B cell (primary cell): ENCODE measurements around the gene DENND1C. TPM values are rescaled to one million over a fixed set of nuclear protein-coding genes. Genes with fewer than 3 reads are reported as not detected.

ENCODE experiments used
- ATAC-seq: fragments of 200-7000 bp; cut with Tn5 transposase; one replicate; pipeline ENCODE4 v1.10.0; 2021; ENCODE audit warnings: low read depth, mild to moderate bottlenecking, moderate number of reproducible peaks, moderate library complexity
- CTCF ChIA-PET: fragments of 350-600 bp; sonication (Branson Sonifier 250); formaldehyde crosslinking; loops from one replicate; lab custom pipeline; 2021; ENCODE audit warnings: antibody characterized with exemption, inconsistent platforms; lab: Charles Lee
- POLR2A ChIA-PET: fragments of 350-600 bp; sonication (Branson Sonifier 250); formaldehyde crosslinking; loops from one replicate; lab custom pipeline; 2021; ENCODE audit warnings: antibody characterized with exemption; lab: Charles Lee
- DNase-seq: peaks from one replicate; pipeline ENCODE4 v3.0.0; 2013
- H2AFZ ChIP-seq: 2 replicates; pipeline ENCODE4 v1.6.1; 2012; ENCODE audit warnings: mild to moderate bottlenecking, low read depth, low read length; ENCODE audit not compliant: insufficient read depth, poor library complexity, severe bottlenecking
- H3K27ac ChIP-seq, 2 donors: 1 replicate in 1 of 2; 2 replicates in 1 of 2; pipeline ENCODE4 v1.5.1; 2012 to 2013; ENCODE audit warnings: low read length in 2 of 2, mild to moderate bottlenecking in 2 of 2, moderate library complexity in 1 of 2
- H3K27me3 ChIP-seq, 4 experiments: fragments of 200-600 bp in 1 of 4; sonication (generic) in 1 of 4; replicated peaks in 1 of 4; 1 replicate in 2 of 4; 2 replicates in 2 of 4; pipeline versions ENCODE4 v1.6.1 to v1.7.0; 2013 to 2016; ENCODE audit warnings: low read length in 3 of 4, mild to moderate bottlenecking in 2 of 4, mixed read lengths in 1 of 4, moderate library complexity in 1 of 4; ENCODE audit not compliant: insufficient read depth in 4 of 4, control insufficient read depth in 3 of 4; ENCODE audit errors: control extremely low read depth in 1 of 4
- H3K36me3 ChIP-seq, 2 experiments: replicated peaks in 1 of 2; 1 replicate in 1 of 2; 2 replicates in 1 of 2; pipeline versions ENCODE4 v1.6.1 to v1.7.1; 2013; ENCODE audit warnings: low read length in 1 of 2; ENCODE audit not compliant: insufficient read depth in 2 of 2, control insufficient read depth in 1 of 2; ENCODE audit errors: control extremely low read depth in 1 of 2, extremely low read depth in 1 of 2
- H3K4me1 ChIP-seq, 2 donors: fragments of 200-600 bp in 1 of 2; sonication (generic) in 1 of 2; 1 replicate in 1 of 2; 2 replicates in 1 of 2; pipeline versions ENCODE4 v1.5.1 to v1.6.1; 2013 to 2017; ENCODE audit warnings: low read length in 2 of 2; ENCODE audit not compliant: control insufficient read depth in 2 of 2, insufficient read depth in 2 of 2
- H3K4me2 ChIP-seq: replicated peaks from 2 replicates; pipeline ENCODE3; 2012; ENCODE audit warnings: mild to moderate bottlenecking, low read depth, low read length; ENCODE audit not compliant: poor library complexity, severe bottlenecking
- H3K4me3 ChIP-seq, 5 experiments: fragments of 200-600 bp in 1 of 5; sonication (generic) in 1 of 5; 1 replicate in 3 of 5; 2 replicates in 2 of 5; pipeline versions ENCODE4 v1.5.1 to v1.7.0; 2011 to 2016; ENCODE audit warnings: low read length in 4 of 5, mild to moderate bottlenecking in 4 of 5, low read depth in 2 of 5, control low read depth in 1 of 5, moderate library complexity in 1 of 5; ENCODE audit not compliant: insufficient read depth in 1 of 5; ENCODE audit errors: control extremely low read depth in 1 of 5, extremely low read depth in 1 of 5
- H3K79me2 ChIP-seq: fragments of 200-600 bp; sonication (generic); one replicate; pipeline ENCODE4 v1.6.0; 2016; ENCODE audit warnings: low read length; ENCODE audit not compliant: control insufficient read depth, insufficient read depth
- H3K9ac ChIP-seq: fragments of 200-600 bp; sonication (generic); 2 replicates; pipeline ENCODE4 v1.6.1; 2017; ENCODE audit warnings: mild to moderate bottlenecking, low read length, moderate library complexity
- H3K9me3 ChIP-seq, 3 donors: one replicate each; pipeline versions ENCODE4 v1.6.1 to v1.7.1; 2013; ENCODE audit warnings: low read length in 2 of 3; ENCODE audit not compliant: control insufficient read depth in 2 of 3, insufficient read depth in 1 of 3; ENCODE audit errors: control extremely low read depth in 1 of 3
- H4K20me1 ChIP-seq: 2 replicates; pipeline ENCODE4 v1.6.0; 2012; ENCODE audit warnings: mild to moderate bottlenecking, low read length; ENCODE audit not compliant: insufficient read depth, control insufficient read depth, poor library complexity, severe bottlenecking
- H3K27ac Mint-ChIP-seq: one replicate; pipeline ENCODE4 v1.8.0; 2021; ENCODE audit warnings: mixed read lengths
- H3K27me3 Mint-ChIP-seq: one replicate; pipeline ENCODE4 v1.8.0; 2021; ENCODE audit warnings: mixed read lengths
- H3K4me1 Mint-ChIP-seq: one replicate; pipeline ENCODE4 v1.8.0; 2021; ENCODE audit warnings: mixed read lengths
- H3K4me3 Mint-ChIP-seq: one replicate; pipeline ENCODE4 v1.8.0; 2021; ENCODE audit warnings: mixed read lengths
- H3K9me3 Mint-ChIP-seq: one replicate; pipeline ENCODE4 v1.8.0; 2022; ENCODE audit warnings: mixed read lengths; ENCODE audit not compliant: insufficient read depth
- CTCF ChIP-seq: fragments of 200-600 bp; IDR thresholded peaks from one replicate; pipeline ENCODE4 v1.8.0; 2022; ENCODE audit warnings: antibody characterized with exemption, mild to moderate bottlenecking
- EZH2 ChIP-seq: IDR thresholded peaks from 2 replicates; pipeline ENCODE4 v1.6.1; 2012; ENCODE audit warnings: borderline replicate concordance, low read depth, mild to moderate bottlenecking, moderate library complexity, low read length; ENCODE audit not compliant: insufficient read depth, poor library complexity, severe bottlenecking
- WGBS: methylation state at CpG from one replicate; pipeline ENCODE4 v1.1.5; 2013; ENCODE audit warnings: missing lambda C conversion rate; ENCODE audit not compliant: insufficient coverage; 5-methylcytosine and 5-hydroxymethylcytosine counted together
- intact Hi-C: fragments of 100-400 bp; cut with micrococcal nuclease; formaldehyde crosslinking; loops from one replicate; pipeline ENCODE4 v1.10.0; 2022
- polyA plus RNA-seq: library from polyadenylated mRNA; depleted of rRNA; stranded (reverse); fragments of >200 nt; gene quantifications from 2 replicates; pipeline ENCODE4 v1.2.3, GENCODE V29; 2012
- total RNA-seq, 2 donors: library from RNA; stranded (reverse); fragments of 120-200 nt in 1 of 2; gene quantifications; 1 replicate in 1 of 2; 2 replicates in 1 of 2; pipeline versions ENCODE4 v1.2.3 to v1.2.4, GENCODE V29; 2013 to 2022

Gene DENND1C
- total and polyA plus RNA-seq, 2 donors (not counting 1 experiment from before 2014, with no cell fraction given): 119 to 132 TPM

- Histone ChIP-seq H3K4me1 (peaks cover 10 to 11% of the 10 kb centered on the region in 2 donors), H2AFZ (no peak overlapping the region), H3K4me3 (no peak overlapping the region), H3K79me2 (no peaks in the 10 kb centered on the region), H4K20me1 (no peaks in the 10 kb centered on the region), H3K9ac (no peak overlapping the region), H3K27ac (no peak overlapping the region), H3K36me3 (peaks cover 0 to 28% of the 10 kb centered on the region in 2 experiments), H3K4me2 (no peak overlapping the region), H3K9me3 (peaks cover 0 to 10% (median 0%) of the 10 kb centered on the region in 3 donors), H3K27me3 (peaks cover 0 to 15% (median 6%) of the 10 kb centered on the region in 4 experiments)
- no peak for DNase-seq
- TF ChIP-seq EZH2 (no peak), CTCF (no peak)
- Mint-ChIP-seq H3K4me3 (no peak overlapping the region), H3K4me1 (peaks cover 15% of the 10 kb centered on the region), H3K27ac (peak overlapping the region; percentile 26), H3K27me3 (no peaks in the 10 kb centered on the region), H3K9me3 (no peaks in the 10 kb centered on the region)
- WGBS: 96% methylated on average over 19 of the region's 21 CpGs
- ChIA-PET CTCF (interaction anchor here (0.6 kb wide), 1 partner anchor 202 kb away, joined by 3 read pairs; no protein-coding TSS in a partner anchor), POLR2A (interaction anchor here (1.3 kb wide), 1 partner anchor 50 kb away, joined by 6 read pairs; no protein-coding TSS in a partner anchor)
- intact Hi-C loops: no loop called here
- no peak for ATAC-seq
These were observed 14.9 kb downstream of the DENND1C start for GRCh38 chr19:6466526-6467248.

- H3K4me2 ChIP-seq: no peak overlapping the region
These were observed 15.9 kb downstream of the DENND1C start for GRCh38 chr19:6465663-6466062.

More at GRCh38 chr19:6465663-6466062, 15.9 kb downstream of the DENND1C start:
- intact Hi-C loops: no loop called here
- H3K9ac ChIP-seq: no peak overlapping the region
- Mint-ChIP-seq H3K27ac (peak overlapping the region; percentile 65), H3K4me1 (peaks cover 15% of the 10 kb centered on the region), H3K9me3 (no peaks in the 10 kb centered on the region), H3K27me3 (no peaks in the 10 kb centered on the region), H3K4me3 (no peak overlapping the region)
- peaks cover 0 to 15% (median 6%) of the 10 kb centered on the region in 4 experiments for H3K27me3 ChIP-seq
- no peaks in the 10 kb centered on the region for H4K20me1 ChIP-seq
- no peaks in the 10 kb centered on the region for H3K79me2 ChIP-seq
- H3K4me3 ChIP-seq: no peak overlapping the region
- ChIA-PET POLR2A (interaction anchor here (0.5 to 1.3 kb wide), 2 partner anchors 51 to 319 kb away, joined by 5 to 6 read pairs; no protein-coding TSS in a partner anchor), CTCF (interaction anchor here (1.0 kb wide), 1 partner anchor 38 kb away, joined by 3 read pairs; no protein-coding TSS in a partner anchor)
- no peak for TF ChIP-seq CTCF
- no peak for TF ChIP-seq EZH2
- H3K4me1 ChIP-seq: peaks cover 11 to 14% of the 10 kb centered on the region in 2 donors
- H3K36me3 ChIP-seq: peaks cover 0 to 23% of the 10 kb centered on the region in 2 experiments
- no peak overlapping the region for H2AFZ ChIP-seq
- H3K9me3 ChIP-seq: peaks cover 0 to 10% (median 0%) of the 10 kb centered on the region in 3 donors
- WGBS: 94% methylated on average over 8 of the region's 8 CpGs
- ATAC-seq (no peak), DNase-seq (no peak)
- no peak overlapping the region for H3K27ac ChIP-seq
